ENCODE measurements around the gene NT5C1B.

- TF ChIP-seq CTCF (IDR thresholded peaks at IDR 0.05) (no peak), EZH2phosphoT487 (IDR thresholded peaks at IDR 0.05) (no peak), EZH2 (IDR thresholded peaks at IDR 0.05) (no peak)
Observed at GRCh38 chr2:18549083-18549482, 40.3 kb downstream of the NT5C1B start.
